Activated CD4-positive, alpha-beta T cell treated with anti-CD3 and anti-CD28 coated beads, Interleukin-2, amount 50 U/mL, for 16 hours (primary cell): Measurements from ENCODE around the gene SUV39H1.

Source experiments
- DNase-seq: peaks from one replicate; pipeline ENCODE4 v3.0.0-alpha.2; 2020

Gene SUV39H1

GRCh38 chrX:48715072-48715471, 18.5 kb downstream of the SUV39H1 start:
- DNase-seq = no peak

GRCh38 chrX:48715876-48716502, 19.5 kb downstream of the SUV39H1 start:
- DNase-seq = no peak

GRCh38 chrX:48719958-48720357, 23.4 kb downstream of the SUV39H1 start:
- no peak for DNase-seq

GRCh38 chrX:48720577-48721250, 24.2 kb downstream of the SUV39H1 start:
- DNase-seq = no peak

- DNase-seq = no peak
These were observed 25.4 kb downstream of the SUV39H1 start for GRCh38 chrX:48721916-48722315.

- no peak for DNase-seq
These were observed 30.1 kb downstream of the SUV39H1 start for GRCh38 chrX:48726596-48726995.

GRCh38 chrX:48728653-48729052, 32.1 kb downstream of the SUV39H1 start:
- DNase-seq = no peak

- DNase-seq = no peak
These were observed 39.8 kb downstream of the SUV39H1 start for GRCh38 chrX:48736303-48736702.

- DNase-seq = no peak
These were observed 40.3 kb downstream of the SUV39H1 start for GRCh38 chrX:48736878-48737212.

GRCh38 chrX:48737213-48737938, 40.8 kb downstream of the SUV39H1 start:
- DNase-seq = peak; percentile 95

- DNase-seq = no peak
These were observed 41.4 kb downstream of the SUV39H1 start for GRCh38 chrX:48737940-48738339.

- no peak for DNase-seq
These were observed 45.3 kb downstream of the SUV39H1 start for GRCh38 chrX:48741834-48742233.

- no peak for DNase-seq
These were observed 48.7 kb downstream of the SUV39H1 start for GRCh38 chrX:48745222-48745621.

GRCh38 chrX:48747415-48748016, 51.0 kb downstream of the SUV39H1 start:
- DNase-seq = no peak

- DNase-seq = no peak
These were observed 52.6 kb downstream of the SUV39H1 start for GRCh38 chrX:48749182-48749581.

GRCh38 chrX:48751343-48751742, 54.8 kb downstream of the SUV39H1 start:
- DNase-seq = peak; percentile 62

GRCh38 chrX:48752498-48752897, 56.0 kb downstream of the SUV39H1 start:
- no peak for DNase-seq

GRCh38 chrX:48753708-48754228, 57.2 kb downstream of the SUV39H1 start:
- no peak for DNase-seq

GRCh38 chrX:48754238-48754637, 57.7 kb downstream of the SUV39H1 start:
- no peak for DNase-seq
